Measurements from ENCODE around the gene SPOCK1. TPM values are rescaled to one million over a fixed set of nuclear protein-coding genes. Genes with fewer than 3 reads are reported as not detected.

SPOCK1 gene
- total and polyA plus RNA-seq, 8 donors, result 0.46 to 15.6 (median 9.2) TPM

DNA sequence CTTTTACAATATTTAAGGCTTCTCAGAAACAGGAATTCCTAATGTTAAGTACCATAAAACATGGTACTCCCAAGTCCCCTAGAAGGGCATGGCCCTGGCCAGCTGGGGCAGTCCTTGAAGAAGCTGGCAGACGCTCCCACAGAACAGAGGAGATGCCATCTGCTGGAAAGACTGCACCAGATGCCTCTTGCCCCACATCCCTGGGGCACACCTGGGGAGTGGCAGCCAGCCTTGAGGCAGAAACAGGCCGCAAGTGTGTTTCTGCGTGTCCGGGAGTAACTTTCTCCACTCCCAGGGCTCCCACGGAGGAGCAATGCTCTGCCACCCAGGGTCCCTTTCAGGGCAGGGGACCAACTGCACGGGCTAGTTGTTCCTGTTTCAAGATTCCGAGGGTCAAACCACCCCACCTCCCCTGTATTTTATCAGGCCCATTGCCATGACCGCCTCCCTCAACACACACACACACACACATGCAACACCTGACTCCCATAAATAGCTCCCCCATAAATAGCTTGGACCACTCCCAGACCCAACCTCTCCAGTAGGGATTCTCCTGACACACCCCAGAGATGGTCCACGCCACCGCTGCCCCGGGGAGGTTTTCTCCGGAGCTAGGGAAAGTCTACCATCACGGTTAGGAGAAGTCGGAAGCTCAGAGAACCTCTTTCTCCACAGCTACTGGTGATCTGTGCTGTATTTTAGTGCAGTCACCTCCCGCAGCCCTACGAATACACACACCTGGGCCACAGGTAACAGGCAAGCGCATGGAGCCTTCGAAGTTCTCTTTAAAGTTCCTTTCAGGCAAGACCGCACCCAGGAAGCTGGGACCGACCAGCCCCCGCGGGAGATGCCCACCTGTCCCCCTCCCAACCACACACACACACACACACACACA is 1.5 kb downstream of the SPOCK1 start:
- TF ChIP-seq, protein P1, sequence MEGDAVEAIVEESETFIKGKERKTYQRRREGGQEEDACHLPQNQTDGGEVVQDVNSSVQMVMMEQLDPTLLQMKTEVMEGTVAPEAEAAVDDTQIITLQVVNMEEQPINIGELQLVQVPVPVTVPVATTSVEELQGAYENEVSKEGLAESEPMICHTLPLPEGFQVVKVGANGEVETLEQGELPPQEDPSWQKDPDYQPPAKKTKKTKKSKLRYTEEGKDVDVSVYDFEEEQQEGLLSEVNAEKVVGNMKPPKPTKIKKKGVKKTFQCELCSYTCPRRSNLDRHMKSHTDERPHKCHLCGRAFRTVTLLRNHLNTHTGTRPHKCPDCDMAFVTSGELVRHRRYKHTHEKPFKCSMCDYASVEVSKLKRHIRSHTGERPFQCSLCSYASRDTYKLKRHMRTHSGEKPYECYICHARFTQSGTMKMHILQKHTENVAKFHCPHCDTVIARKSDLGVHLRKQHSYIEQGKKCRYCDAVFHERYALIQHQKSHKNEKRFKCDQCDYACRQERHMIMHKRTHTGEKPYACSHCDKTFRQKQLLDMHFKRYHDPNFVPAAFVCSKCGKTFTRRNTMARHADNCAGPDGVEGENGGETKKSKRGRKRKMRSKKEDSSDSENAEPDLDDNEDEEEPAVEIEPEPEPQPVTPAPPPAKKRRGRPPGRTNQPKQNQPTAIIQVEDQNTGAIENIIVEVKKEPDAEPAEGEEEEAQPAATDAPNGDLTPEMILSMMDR (IDR thresholded peaks at IDR 0.05), result no peak
- no peak for TF ChIP-seq EP300 (IDR thresholded peaks at IDR 0.05)
- no peak for TF ChIP-seq POLR2AphosphoS5 (IDR thresholded peaks at IDR 0.05)
- TF ChIP-seq POLR2A (IDR thresholded peaks at IDR 0.05), result no peak
- H3K27ac ChIP-seq, result no peak overlapping the region
- peaks cover 8 to 53% (median 18%) of the 10 kb centered on the region in 3 donors for H3K27me3 ChIP-seq
- H3K36me3 ChIP-seq, result no peaks in the 10 kb centered on the region
- no peak for DNase-seq
- intact Hi-C loops (cut with DNase I; ENCODE audit: low total_unique reads), result loop anchor here (5.0 kb wide), 1 partner anchor 175 kb away; no protein-coding TSS in a partner anchor
- WGBS, 5 donors, result 47 to 70% (median 58%) methylated on average over 20 to 22 of the region's 22 CpGs
- peaks cover 11 to 14% (median 12%) of the 10 kb centered on the region in 4 donors for H3K4me1 ChIP-seq
- H3K4me3 ChIP-seq, result peak overlapping the region; percentile 40 to 52 (median 47)
- H3K9me3 ChIP-seq, result no peaks in the 10 kb centered on the region

DNA sequence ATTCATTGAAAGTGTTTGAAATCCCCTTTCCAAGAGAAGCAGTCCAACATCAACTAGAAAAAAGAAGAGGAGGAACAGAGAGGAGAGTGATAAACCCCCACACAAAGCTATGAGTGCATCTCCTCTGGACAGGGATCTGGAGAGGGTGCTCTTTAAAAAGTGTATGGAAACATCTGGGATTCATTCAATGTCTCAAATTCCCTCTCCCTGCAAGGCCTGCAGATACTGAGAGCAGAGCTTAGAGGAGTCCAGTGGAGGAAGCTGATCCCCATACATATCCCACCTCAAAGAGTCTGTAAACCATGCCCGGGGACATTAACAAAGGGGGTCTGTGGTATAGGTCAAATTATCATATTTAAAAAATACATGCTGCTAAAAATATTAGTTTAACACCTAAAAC is 2.2 kb downstream of the SPOCK1 start:
- no peaks in the 10 kb centered on the region for H3K9me3 ChIP-seq
- no peak for TF ChIP-seq EP300 (IDR thresholded peaks at IDR 0.05)
- DNase-seq, result peak in 1 of 2 donors; percentile 15
- H3K4me1 ChIP-seq, result peaks cover 11 to 14% (median 12%) of the 10 kb centered on the region in 4 donors
- intact Hi-C loops (cut with DNase I; ENCODE audit: low total_unique reads), result loop anchor here (5.0 kb wide), 1 partner anchor 175 kb away; no protein-coding TSS in a partner anchor
- WGBS, 5 donors, result 75 to 92% (median 82%) methylated on average over 1 of the region's 1 CpG
- H3K4me3 ChIP-seq, result no peak overlapping the region
- no peaks in the 10 kb centered on the region for H3K36me3 ChIP-seq
- H3K27me3 ChIP-seq, result peaks cover 8 to 47% (median 18%) of the 10 kb centered on the region in 3 donors
- no peak overlapping the region for H3K27ac ChIP-seq

DNA sequence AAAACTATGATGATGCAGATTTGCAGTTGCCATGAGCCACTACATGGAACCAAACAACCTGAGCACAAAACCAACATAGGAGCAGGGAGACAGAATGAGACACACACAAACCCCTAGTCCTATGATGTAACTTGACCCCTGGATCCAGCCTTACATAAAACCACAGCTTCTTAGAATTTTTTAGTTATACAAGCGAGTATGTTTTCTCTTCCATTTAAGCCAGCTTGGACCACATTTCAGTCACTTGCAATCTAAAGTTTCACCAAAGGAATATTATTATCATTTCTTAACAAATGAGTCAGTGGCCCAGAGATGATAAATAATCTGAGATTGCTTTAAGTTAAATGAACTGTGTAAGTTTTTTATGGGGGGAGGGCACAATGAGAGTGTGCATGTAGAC is 6.8 kb downstream of the SPOCK1 start:
- Histone ChIP-seq H3K4me3 (no peak overlapping the region), H3K9me3 (no peaks in the 10 kb centered on the region), H3K27ac (no peak overlapping the region), H3K27me3 (peaks cover 0 to 15% (median under 1%) of the 10 kb centered on the region in 3 donors), H3K4me1 (no peaks in the 10 kb centered on the region), H3K36me3 (no peaks in the 10 kb centered on the region)
- 83 to 90% (median 89%) methylated on average over 1 of the region's 1 CpG for WGBS, 5 donors
- TF ChIP-seq POLR2AphosphoS5 (IDR thresholded peaks at IDR 0.05), result no peak
- no peak for TF ChIP-seq EP300 (IDR thresholded peaks at IDR 0.05)
- no peak for TF ChIP-seq POLR2A (IDR thresholded peaks at IDR 0.05)
- TF ChIP-seq, protein P1 (IDR thresholded peaks at IDR 0.05), result no peak
- intact Hi-C loops (cut with DNase I; ENCODE audit: low total_unique reads), result no loop called here
- DNase-seq, result no peak

DNA sequence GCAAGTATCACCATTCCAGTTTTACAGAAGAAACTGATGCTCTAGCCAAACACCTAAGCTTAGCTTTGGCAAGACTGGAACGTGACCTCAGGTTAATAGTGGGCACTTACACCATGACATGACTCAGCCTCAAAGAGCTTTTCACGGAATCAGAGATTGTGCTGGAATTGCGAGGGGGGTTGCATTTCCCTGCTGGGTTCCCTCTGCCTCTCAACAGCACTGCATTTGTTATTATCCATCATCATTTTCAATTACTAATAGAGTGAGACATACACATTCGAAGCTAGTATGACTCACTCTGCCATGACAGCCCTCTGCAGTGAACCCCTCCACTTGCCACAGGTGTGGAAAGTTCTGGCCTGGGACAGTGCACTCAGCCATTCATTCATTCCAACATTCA is 8.0 kb downstream of the SPOCK1 start:
- WGBS, 5 donors, result 63 to 86% (median 80%) methylated on average over 4 of the region's 4 CpGs
- no peak for TF ChIP-seq POLR2A (IDR thresholded peaks at IDR 0.05)
- no peak for TF ChIP-seq EP300 (IDR thresholded peaks at IDR 0.05)
- no peak for TF ChIP-seq POLR2AphosphoS5 (IDR thresholded peaks at IDR 0.05)
- TF ChIP-seq, protein P1 (IDR thresholded peaks at IDR 0.05), result no peak
- Histone ChIP-seq H3K27me3 (peaks cover 0 to 5% (median 0%) of the 10 kb centered on the region in 3 donors), H3K4me3 (no peak overlapping the region), H3K9me3 (no peaks in the 10 kb centered on the region), H3K36me3 (no peaks in the 10 kb centered on the region), H3K4me1 (no peaks in the 10 kb centered on the region), H3K27ac (no peak overlapping the region)
- DNase-seq, result no peak
- intact Hi-C loops (cut with DNase I; ENCODE audit: low total_unique reads), result no loop called here

Measured in stomach (tissue), 9 donors.